Right lobe of liver (tissue), 4 donors: ENCODE data around the gene PPP6C.

Experiments used
- CTCF ChIP-seq, 4 donors: fragments of 200-600 bp in 3 of 4; fragments of 450-650 bp in 1 of 4; IDR thresholded peaks; one replicate each; pipeline versions ENCODE4 v1.5.1 to v1.8.0; 2016 to 2022; ENCODE audit warnings: antibody characterized with exemption in 4 of 4, mild to moderate bottlenecking in 2 of 4
- POLR2A ChIP-seq: fragments of 450-650 bp; IDR thresholded peaks from one replicate; pipeline ENCODE4 v1.6.1; 2017; ENCODE audit warnings: antibody characterized with exemption, mild to moderate bottlenecking
- donor health status: DM: no; HTN: no; CAD: no.
- donor health status: DM: no; HTN: no; CAD: no.
- donor health status: DM: no; HTN: yes; CAD: no.

- TF ChIP-seq CTCF (IDR thresholded peaks at IDR 0.05), result no peak
- TF ChIP-seq POLR2A, result no peak
Observed at GRCh38 chr9:125218621-125219020, 29.0 kb upstream of the PPP6C start.
